Caco-2 (cell line): Measurements from ENCODE around the gene CARD14. TPM values are rescaled to one million over a fixed set of nuclear protein-coding genes. Genes with fewer than 3 reads are reported as not detected.

Experiments
- BruUV-seq: library from RNA; stranded (reverse); fragments of 400-500 nt; replicated peaks from 2 replicates; lab custom pipeline; 2021; lab: Mats Ljungman, UMichigan
- CTCF ChIA-PET: fragments of 300-600 bp; sonication (Branson Sonifier 250); formaldehyde crosslinking; loops from one replicate; lab custom pipeline; 2022; ENCODE audit warnings: antibody characterized with exemption; lab: Charles Lee
- POLR2A ChIA-PET: fragments of 300-600 bp; sonication (Branson Sonifier 250); formaldehyde crosslinking; loops from one replicate; lab custom pipeline; 2022; ENCODE audit warnings: antibody characterized with exemption; lab: Charles Lee
- DNase-seq, 2 experiments: peaks; one replicate each; pipeline versions ENCODE4 v3.0.0 to v3.0.0-alpha.2; 2020 to 2022
- H3K27me3 ChIP-seq: replicated peaks from 2 replicates; pipeline ENCODE4 v1.6.0; 2011; ENCODE audit warnings: low read length; ENCODE audit not compliant: control insufficient read depth, insufficient read depth
- H3K36me3 ChIP-seq: 2 replicates; pipeline ENCODE4 v1.5.1; 2011; ENCODE audit warnings: low read length; ENCODE audit not compliant: control insufficient read depth, insufficient read depth
- H3K4me1 ChIP-seq: fragments of 250-450 bp; sonication (Bioruptor Pico); 2 replicates; pipeline ENCODE4 v1.5.1; 2020; ENCODE audit warnings: mild to moderate bottlenecking
- H3K4me3 ChIP-seq: 2 replicates; pipeline ENCODE4 v1.5.1; 2011; ENCODE audit warnings: low read depth, mild to moderate bottlenecking, control low read depth, low read length
- H3K9me3 ChIP-seq: fragments of 250-450 bp; sonication (Bioruptor Pico); 2 replicates; pipeline ENCODE4 v1.5.1; 2020; ENCODE audit warnings: mild to moderate bottlenecking, moderate library complexity
- H3K27ac Mint-ChIP-seq: one replicate; pipeline ENCODE4 v1.8.0; 2022; ENCODE audit warnings: mixed read lengths; ENCODE audit not compliant: unreplicated experiment
- H3K27me3 Mint-ChIP-seq: one replicate; pipeline ENCODE4 v1.8.0; 2022; ENCODE audit warnings: mixed read lengths; ENCODE audit not compliant: insufficient read depth, unreplicated experiment
- H3K36me3 Mint-ChIP-seq: one replicate; pipeline ENCODE4 v1.8.0; 2022; ENCODE audit warnings: mild to moderate bottlenecking, mixed read lengths; ENCODE audit not compliant: insufficient read depth, unreplicated experiment
- H3K4me1 Mint-ChIP-seq: one replicate; pipeline ENCODE4 v1.8.0; 2022; ENCODE audit warnings: low read depth, mixed read lengths; ENCODE audit not compliant: unreplicated experiment
- H3K4me3 Mint-ChIP-seq: one replicate; pipeline ENCODE4 v1.8.0; 2022; ENCODE audit warnings: mild to moderate bottlenecking, moderate library complexity, mixed read lengths; ENCODE audit not compliant: unreplicated experiment
- H3K9me3 Mint-ChIP-seq: one replicate; pipeline ENCODE4 v1.8.0; 2022; ENCODE audit warnings: mixed read lengths; ENCODE audit not compliant: unreplicated experiment
- CTCF ChIP-seq, 2 experiments: fragments of 200-600 bp in 1 of 2; IDR thresholded peaks; 1 replicate in 1 of 2; 2 replicates in 1 of 2; pipeline versions ENCODE4 v1.5.1 to v1.8.0; 2011 to 2022; ENCODE audit warnings: antibody characterized with exemption in 1 of 2, control low read depth in 1 of 2, inconsistent platforms in 1 of 2, low read depth in 1 of 2, low read length in 1 of 2, mild to moderate bottlenecking in 1 of 2, moderate library complexity in 1 of 2; ENCODE audit not compliant: insufficient read depth in 1 of 2, severe bottlenecking in 1 of 2, unreplicated experiment in 1 of 2
- intact Hi-C: fragments of 100-400 bp; cut with micrococcal nuclease; formaldehyde crosslinking; loops from one replicate; pipeline ENCODE4 v1.10.0; 2022; ENCODE audit not compliant: unreplicated experiment
- total RNA-seq: library from RNA; stranded (reverse); gene quantifications from 2 replicates; pipeline ENCODE4 v1.2.3, GENCODE V29; 2022

Gene CARD14
- total RNA-seq, 1 experiment from 2014 or later = 1.3 TPM

DNA sequence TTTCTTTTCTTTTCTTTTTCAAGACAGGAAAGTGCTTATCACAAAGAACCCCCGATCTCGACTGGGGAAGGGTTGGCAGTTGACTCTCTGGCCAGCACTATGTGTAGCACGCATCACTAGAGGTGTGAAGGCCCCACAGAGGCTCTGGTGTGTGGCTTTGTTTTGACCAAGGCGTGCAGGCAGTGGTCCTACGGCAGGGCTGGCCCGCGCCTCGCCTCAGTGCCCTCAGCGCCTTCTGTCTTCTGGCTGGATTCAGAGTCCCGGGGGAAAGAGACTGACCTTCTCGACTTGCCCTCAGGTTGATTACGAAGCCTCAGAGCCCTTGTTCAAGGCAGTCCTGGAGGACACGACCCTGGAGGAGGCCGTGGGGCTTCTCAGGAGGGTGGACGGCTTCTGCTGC lies 31.6 kb downstream of the CARD14 start:
- H3K9me3 Mint-ChIP-seq = no peaks in the 10 kb centered on the region
- CTCF ChIA-PET = no interaction called here
- Histone ChIP-seq H3K27me3 (no peaks in the 10 kb centered on the region), H3K4me1 (no peaks in the 10 kb centered on the region), H3K4me3 (no peak overlapping the region), H3K9me3 (no peaks in the 10 kb centered on the region), H3K36me3 (no peaks in the 10 kb centered on the region)
- no peak overlapping the region for H3K27ac Mint-ChIP-seq
- no peaks in the 10 kb centered on the region for H3K27me3 Mint-ChIP-seq
- BruUV-seq = no TSS peak
- intact Hi-C loops = no loop called here
- H3K36me3 Mint-ChIP-seq = peaks cover 12% of the 10 kb centered on the region
- DNase-seq = no peak
- no peak overlapping the region for H3K4me3 Mint-ChIP-seq
- POLR2A ChIA-PET = no interaction called here
- H3K4me1 Mint-ChIP-seq = no peaks in the 10 kb centered on the region
- TF ChIP-seq CTCF (IDR thresholded peaks at IDR 0.05; ENCODE audit: insufficient read depth in 1 of 2, low read depth in 1 of 2, low read length in 1 of 2, severe bottlenecking in 1 of 2, unreplicated experiment in 1 of 2) = no peak

DNA sequence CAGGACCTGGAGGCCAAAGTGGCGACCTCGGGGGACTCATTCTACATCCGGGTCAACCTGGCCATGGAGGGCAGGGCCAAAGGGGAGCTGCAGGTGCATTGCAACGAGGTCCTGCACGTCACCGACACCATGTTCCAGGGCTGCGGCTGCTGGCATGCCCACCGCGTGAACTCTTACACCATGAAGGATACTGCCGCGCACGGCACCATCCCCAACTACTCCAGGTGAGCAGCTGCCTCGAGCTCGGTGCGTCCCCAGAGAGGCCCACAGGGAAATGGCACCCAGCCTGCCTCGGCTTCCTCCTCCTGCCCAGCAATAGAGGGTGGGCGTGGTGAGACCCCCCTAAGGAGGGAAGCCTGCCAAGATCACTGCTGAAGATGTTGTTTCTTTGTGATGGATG lies 32.4 kb downstream of the CARD14 start:
- Histone ChIP-seq H3K36me3 (no peaks in the 10 kb centered on the region), H3K27me3 (no peaks in the 10 kb centered on the region), H3K4me1 (no peaks in the 10 kb centered on the region), H3K4me3 (no peak overlapping the region), H3K9me3 (no peaks in the 10 kb centered on the region)
- CTCF ChIA-PET = no interaction called here
- Mint-ChIP-seq H3K4me3 (no peak overlapping the region), H3K9me3 (no peaks in the 10 kb centered on the region), H3K27me3 (no peaks in the 10 kb centered on the region), H3K36me3 (peaks cover 15% of the 10 kb centered on the region), H3K27ac (no peak overlapping the region), H3K4me1 (no peaks in the 10 kb centered on the region)
- no TSS peak for BruUV-seq
- POLR2A ChIA-PET = no interaction called here
- intact Hi-C loops = no loop called here
- DNase-seq = no peak
- TF ChIP-seq CTCF (IDR thresholded peaks at IDR 0.05; ENCODE audit: insufficient read depth in 1 of 2, low read depth in 1 of 2, low read length in 1 of 2, severe bottlenecking in 1 of 2, unreplicated experiment in 1 of 2) = no peak

- DNase-seq = no peak
- Histone ChIP-seq H3K4me1 (no peaks in the 10 kb centered on the region), H3K4me3 (no peak overlapping the region), H3K9me3 (no peaks in the 10 kb centered on the region), H3K27me3 (no peaks in the 10 kb centered on the region), H3K36me3 (no peaks in the 10 kb centered on the region)
- no peaks in the 10 kb centered on the region for H3K9me3 Mint-ChIP-seq
- TF ChIP-seq CTCF (IDR thresholded peaks at IDR 0.05; ENCODE audit: insufficient read depth in 1 of 2, low read depth in 1 of 2, low read length in 1 of 2, severe bottlenecking in 1 of 2, unreplicated experiment in 1 of 2) = no peak
- H3K27ac Mint-ChIP-seq = no peak overlapping the region
- ChIA-PET CTCF (no interaction called here), POLR2A (no interaction called here)
- H3K27me3 Mint-ChIP-seq = no peaks in the 10 kb centered on the region
- peaks cover 12% of the 10 kb centered on the region for H3K36me3 Mint-ChIP-seq
- BruUV-seq = no TSS peak
- H3K4me3 Mint-ChIP-seq = no peak overlapping the region
- intact Hi-C loops = no loop called here
- no peaks in the 10 kb centered on the region for H3K4me1 Mint-ChIP-seq
These were observed 33.7 kb downstream of the CARD14 start for GRCh38 chr17:80203471-80203963.
